ENCODE measurements around the gene FBXO44. TPM values are rescaled to one million over a fixed set of nuclear protein-coding genes. Genes with fewer than 3 reads are reported as not detected.

FBXO44 gene
- total RNA-seq, 1 experiment from 2014 or later, result 60.9 TPM

DNA sequence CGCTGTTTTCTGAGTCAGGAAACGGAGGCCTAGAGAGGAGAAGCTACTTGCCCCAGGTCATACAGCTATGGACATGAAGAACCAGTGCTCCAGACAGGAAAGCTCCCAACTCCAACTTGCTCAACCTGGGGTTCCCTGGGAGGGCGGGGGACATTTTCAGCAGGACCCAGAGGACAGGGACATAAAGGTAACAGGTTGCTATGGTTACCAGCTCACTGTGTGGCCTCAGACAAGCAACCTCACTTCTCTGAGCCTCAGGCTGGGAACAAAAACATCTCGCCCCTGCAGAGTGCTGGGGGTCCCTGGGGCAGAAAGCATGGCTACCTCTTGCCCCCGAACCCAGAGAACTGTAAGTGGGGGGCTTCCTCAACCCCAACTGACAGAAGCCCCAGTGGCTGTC lies 16.6 kb upstream of the FBXO44 start:
- no peaks in the 10 kb centered on the region for H3K79me2 ChIP-seq (ENCODE audit: insufficient read depth, low read length)
- CTCF ChIA-PET, result interaction anchor here (1.4 to 1.5 kb wide), 2 partner anchors 375 to 600 kb away, joined by 3 to 6 read pairs; partner anchors contain the start of gene MTOR
- H3K9me2 ChIP-seq (ENCODE audit: insufficient read depth), result no peaks in the 10 kb centered on the region
- no peak overlapping the region for H3K4me3 ChIP-seq (replicated peaks in 1 of 2; ENCODE audit: low read depth in 1 of 2, low read length in 2 of 2)
- H3K4me2 ChIP-seq (ENCODE audit: low read length), result no peak overlapping the region
- peaks cover 20% of the 10 kb centered on the region for H3K27me3 ChIP-seq (ENCODE audit: insufficient read depth, low read length)
- no peak for DNase-seq (ENCODE audit: low read depth, low spot score)
- intact Hi-C loops (cut with micrococcal nuclease), result no loop called here
- ATAC-seq, result no peak
- TF ChIP-seq CBX3 (IDR thresholded peaks at IDR 0.05; ENCODE audit: low read depth) (no peak), JUND (IDR thresholded peaks at IDR 0.05) (no peak), YY1 (IDR thresholded peaks at IDR 0.05; ENCODE audit: extremely low read depth, insufficient replicate concordance, low read depth, low read length) (no peak), POLR2AphosphoS5 (IDR thresholded peaks at IDR 0.05; ENCODE audit: low read depth, low read length) (no peak), ZFX (IDR thresholded peaks at IDR 0.05) (no peak), RAD21 (IDR thresholded peaks at IDR 0.05; ENCODE audit: low read depth) (no peak), EGR1 (IDR thresholded peaks at IDR 0.05; ENCODE audit: low read depth) (no peak), TCF7L2 (IDR thresholded peaks at IDR 0.05; ENCODE audit: borderline replicate concordance, extremely low read depth, insufficient read depth, insufficient read length) (no peak), SP1 (IDR thresholded peaks at IDR 0.05; ENCODE audit: low read depth) (no peak), EZH2phosphoT487 (IDR thresholded peaks at IDR 0.05; ENCODE audit: borderline replicate concordance) (no peak), POLR2A (IDR thresholded peaks at IDR 0.05; ENCODE audit: borderline replicate concordance, extremely low read depth, insufficient read depth, insufficient read length) (no peak), ZNF274 (IDR thresholded peaks at IDR 0.05; ENCODE audit: low read depth, low read length) (no peak), EZH2 (IDR thresholded peaks at IDR 0.05) (no peak)
- TF ChIP-seq, protein P1, sequence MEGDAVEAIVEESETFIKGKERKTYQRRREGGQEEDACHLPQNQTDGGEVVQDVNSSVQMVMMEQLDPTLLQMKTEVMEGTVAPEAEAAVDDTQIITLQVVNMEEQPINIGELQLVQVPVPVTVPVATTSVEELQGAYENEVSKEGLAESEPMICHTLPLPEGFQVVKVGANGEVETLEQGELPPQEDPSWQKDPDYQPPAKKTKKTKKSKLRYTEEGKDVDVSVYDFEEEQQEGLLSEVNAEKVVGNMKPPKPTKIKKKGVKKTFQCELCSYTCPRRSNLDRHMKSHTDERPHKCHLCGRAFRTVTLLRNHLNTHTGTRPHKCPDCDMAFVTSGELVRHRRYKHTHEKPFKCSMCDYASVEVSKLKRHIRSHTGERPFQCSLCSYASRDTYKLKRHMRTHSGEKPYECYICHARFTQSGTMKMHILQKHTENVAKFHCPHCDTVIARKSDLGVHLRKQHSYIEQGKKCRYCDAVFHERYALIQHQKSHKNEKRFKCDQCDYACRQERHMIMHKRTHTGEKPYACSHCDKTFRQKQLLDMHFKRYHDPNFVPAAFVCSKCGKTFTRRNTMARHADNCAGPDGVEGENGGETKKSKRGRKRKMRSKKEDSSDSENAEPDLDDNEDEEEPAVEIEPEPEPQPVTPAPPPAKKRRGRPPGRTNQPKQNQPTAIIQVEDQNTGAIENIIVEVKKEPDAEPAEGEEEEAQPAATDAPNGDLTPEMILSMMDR (IDR thresholded peaks at IDR 0.05 in 2 of 3, conservative IDR thresholded peaks at IDR 0.05 in 1 of 3; ENCODE audit: borderline replicate concordance in 1 of 3, insufficient read depth in 1 of 3, low read depth in 2 of 3, low read length in 2 of 3), result no peak
- TF ChIP-seq, protein P2, sequence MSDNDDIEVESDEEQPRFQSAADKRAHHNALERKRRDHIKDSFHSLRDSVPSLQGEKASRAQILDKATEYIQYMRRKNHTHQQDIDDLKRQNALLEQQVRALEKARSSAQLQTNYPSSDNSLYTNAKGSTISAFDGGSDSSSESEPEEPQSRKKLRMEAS (IDR thresholded peaks at IDR 0.05), result no peak
- TF ChIP-seq, protein P3, sequence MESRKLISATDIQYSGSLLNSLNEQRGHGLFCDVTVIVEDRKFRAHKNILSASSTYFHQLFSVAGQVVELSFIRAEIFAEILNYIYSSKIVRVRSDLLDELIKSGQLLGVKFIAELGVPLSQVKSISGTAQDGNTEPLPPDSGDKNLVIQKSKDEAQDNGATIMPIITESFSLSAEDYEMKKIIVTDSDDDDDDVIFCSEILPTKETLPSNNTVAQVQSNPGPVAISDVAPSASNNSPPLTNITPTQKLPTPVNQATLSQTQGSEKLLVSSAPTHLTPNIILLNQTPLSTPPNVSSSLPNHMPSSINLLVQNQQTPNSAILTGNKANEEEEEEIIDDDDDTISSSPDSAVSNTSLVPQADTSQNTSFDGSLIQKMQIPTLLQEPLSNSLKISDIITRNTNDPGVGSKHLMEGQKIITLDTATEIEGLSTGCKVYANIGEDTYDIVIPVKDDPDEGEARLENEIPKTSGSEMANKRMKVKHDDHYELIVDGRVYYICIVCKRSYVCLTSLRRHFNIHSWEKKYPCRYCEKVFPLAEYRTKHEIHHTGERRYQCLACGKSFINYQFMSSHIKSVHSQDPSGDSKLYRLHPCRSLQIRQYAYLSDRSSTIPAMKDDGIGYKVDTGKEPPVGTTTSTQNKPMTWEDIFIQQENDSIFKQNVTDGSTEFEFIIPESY (IDR thresholded peaks at IDR 0.05; ENCODE audit: extremely low read depth, insufficient replicate concordance, low read length), result no peak
- TF ChIP-seq, protein P4, sequence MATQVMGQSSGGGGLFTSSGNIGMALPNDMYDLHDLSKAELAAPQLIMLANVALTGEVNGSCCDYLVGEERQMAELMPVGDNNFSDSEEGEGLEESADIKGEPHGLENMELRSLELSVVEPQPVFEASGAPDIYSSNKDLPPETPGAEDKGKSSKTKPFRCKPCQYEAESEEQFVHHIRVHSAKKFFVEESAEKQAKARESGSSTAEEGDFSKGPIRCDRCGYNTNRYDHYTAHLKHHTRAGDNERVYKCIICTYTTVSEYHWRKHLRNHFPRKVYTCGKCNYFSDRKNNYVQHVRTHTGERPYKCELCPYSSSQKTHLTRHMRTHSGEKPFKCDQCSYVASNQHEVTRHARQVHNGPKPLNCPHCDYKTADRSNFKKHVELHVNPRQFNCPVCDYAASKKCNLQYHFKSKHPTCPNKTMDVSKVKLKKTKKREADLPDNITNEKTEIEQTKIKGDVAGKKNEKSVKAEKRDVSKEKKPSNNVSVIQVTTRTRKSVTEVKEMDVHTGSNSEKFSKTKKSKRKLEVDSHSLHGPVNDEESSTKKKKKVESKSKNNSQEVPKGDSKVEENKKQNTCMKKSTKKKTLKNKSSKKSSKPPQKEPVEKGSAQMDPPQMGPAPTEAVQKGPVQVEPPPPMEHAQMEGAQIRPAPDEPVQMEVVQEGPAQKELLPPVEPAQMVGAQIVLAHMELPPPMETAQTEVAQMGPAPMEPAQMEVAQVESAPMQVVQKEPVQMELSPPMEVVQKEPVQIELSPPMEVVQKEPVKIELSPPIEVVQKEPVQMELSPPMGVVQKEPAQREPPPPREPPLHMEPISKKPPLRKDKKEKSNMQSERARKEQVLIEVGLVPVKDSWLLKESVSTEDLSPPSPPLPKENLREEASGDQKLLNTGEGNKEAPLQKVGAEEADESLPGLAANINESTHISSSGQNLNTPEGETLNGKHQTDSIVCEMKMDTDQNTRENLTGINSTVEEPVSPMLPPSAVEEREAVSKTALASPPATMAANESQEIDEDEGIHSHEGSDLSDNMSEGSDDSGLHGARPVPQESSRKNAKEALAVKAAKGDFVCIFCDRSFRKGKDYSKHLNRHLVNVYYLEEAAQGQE (IDR thresholded peaks at IDR 0.05; ENCODE audit: low read depth), result no peak
- TF ChIP-seq, protein P5, sequence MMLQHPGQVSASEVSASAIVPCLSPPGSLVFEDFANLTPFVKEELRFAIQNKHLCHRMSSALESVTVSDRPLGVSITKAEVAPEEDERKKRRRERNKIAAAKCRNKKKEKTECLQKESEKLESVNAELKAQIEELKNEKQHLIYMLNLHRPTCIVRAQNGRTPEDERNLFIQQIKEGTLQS (IDR thresholded peaks at IDR 0.05), result no peak
- H3K9ac ChIP-seq (ENCODE audit: low read length), result no peak overlapping the region
- H3K4me1 ChIP-seq (ENCODE audit: control insufficient read depth in 1 of 2, insufficient read depth in 2 of 2, low read length in 2 of 2), result no peaks in the 10 kb centered on the region
- BruUV-seq (replicated peaks), result no TSS peak
- H4K20me1 ChIP-seq (ENCODE audit: insufficient read depth), result no peaks in the 10 kb centered on the region
- H3K36me3 ChIP-seq (ENCODE audit: control insufficient read depth in 1 of 2, insufficient read depth in 2 of 2, low read length in 2 of 2), result no peaks in the 10 kb centered on the region
- no peak overlapping the region for H3K27ac ChIP-seq (ENCODE audit: low read depth, low read length)
- H3K9me3 ChIP-seq (ENCODE audit: control insufficient read depth in 1 of 2, insufficient read depth in 1 of 2, low read depth in 1 of 2, low read length in 2 of 2), result no peaks in the 10 kb centered on the region
- POLR2A ChIA-PET, result no interaction called here
- H2AFZ ChIP-seq (ENCODE audit: low read depth, low read length, poor library complexity, severe bottlenecking), result no peak overlapping the region
- RAD21 ChIA-PET (ENCODE audit: low non-redundant PET in 1 of 2, low total read pairs in 2 of 2, uncharacterized antibody in 2 of 2, unreplicated experiment in 2 of 2), result no interaction called here
